ENCODE data around the gene ZFP30. TPM values are rescaled to one million over a fixed set of nuclear protein-coding genes. Genes with fewer than 3 reads are reported as not detected.

Gene ZFP30
- total and polyA plus RNA-seq, 2 donors (not counting 1 experiment from before 2014, with no cell fraction given) = 3.2 to 27.0 TPM

- WGBS (ENCODE audit: insufficient coverage) = 100% methylated on average over 3 of the region's 6 CpGs
Observed at GRCh38 chr19:37698216-37698615, 43.0 kb upstream of the ZFP30 start.

More at GRCh38 chr19:37698216-37698615, 43.0 kb upstream of the ZFP30 start:
- Histone ChIP-seq H3K4me1 (ENCODE audit: control insufficient read depth in 2 of 2, insufficient read depth in 2 of 2, low read length in 2 of 2) (no peaks in the 10 kb centered on the region), H4K20me1 (ENCODE audit: control insufficient read depth, insufficient read depth, low read length, poor library complexity, severe bottlenecking) (no peaks in the 10 kb centered on the region), H3K27me3 (replicated peaks in 1 of 4; ENCODE audit: control extremely low read depth in 1 of 4, control insufficient read depth in 3 of 4, insufficient read depth in 4 of 4, low read length in 3 of 4) (no peaks in the 10 kb centered on the region), H3K27ac (ENCODE audit: low read length in 2 of 2) (no peak overlapping the region), H3K79me2 (ENCODE audit: control insufficient read depth, insufficient read depth, low read length) (no peaks in the 10 kb centered on the region), H3K4me2 (replicated peaks; ENCODE audit: low read depth, low read length, poor library complexity, severe bottlenecking) (no peak overlapping the region), H3K4me3 (ENCODE audit: control extremely low read depth in 1 of 5, extremely low read depth in 1 of 5, insufficient read depth in 1 of 5, low read depth in 2 of 5, low read length in 4 of 5) (no peak overlapping the region), H2AFZ (ENCODE audit: insufficient read depth, low read depth, low read length, poor library complexity, severe bottlenecking) (no peak overlapping the region), H3K9me3 (ENCODE audit: control extremely low read depth in 1 of 3, control insufficient read depth in 2 of 3, insufficient read depth in 1 of 3, low read length in 2 of 3) (peaks cover 7 to 26% (median 12%) of the 10 kb centered on the region in 3 donors), H3K36me3 (replicated peaks in 1 of 2; ENCODE audit: control extremely low read depth in 1 of 2, control insufficient read depth in 1 of 2, extremely low read depth in 1 of 2, insufficient read depth in 2 of 2, low read length in 1 of 2) (peaks cover 18 to 20% of the 10 kb centered on the region in 2 experiments), H3K9ac (ENCODE audit: low read length) (no peak overlapping the region)
- TF ChIP-seq EZH2 (IDR thresholded peaks at IDR 0.05; ENCODE audit: borderline replicate concordance, insufficient read depth, low read depth, low read length, poor library complexity, severe bottlenecking) (no peak), CTCF (IDR thresholded peaks at IDR 0.05) (no peak)
- no peak for DNase-seq
- no peak for ATAC-seq (ENCODE audit: low read depth)
- intact Hi-C loops (cut with micrococcal nuclease) = no loop called here
- Mint-ChIP-seq H3K27me3 (no peaks in the 10 kb centered on the region), H3K4me3 (no peak overlapping the region), H3K9me3 (ENCODE audit: insufficient read depth) (peaks cover 17% of the 10 kb centered on the region), H3K4me1 (no peaks in the 10 kb centered on the region), H3K27ac (no peak overlapping the region)
- ChIA-PET CTCF (no interaction called here), POLR2A (no interaction called here)

Data from B cell (primary cell).